ENCODE data around the gene MDGA2. TPM values are rescaled to one million over a fixed set of nuclear protein-coding genes. Genes with fewer than 3 reads are reported as not detected.

The MDGA2 gene
- total RNA-seq, 1 donor from 2014 or later: not detected

GRCh38 chr14:47520382-47520781 lies 155.0 kb downstream of the MDGA2 start:
- ATAC-seq (ENCODE audit: poor library complexity) (no peak), DNase-seq (no peak)
- intact Hi-C loops (cut with DNase I): no loop called here

GRCh38 chr14:47511829-47512228 lies 163.6 kb downstream of the MDGA2 start:
- intact Hi-C loops (cut with DNase I): no loop called here
- DNase-seq (no peak), ATAC-seq (ENCODE audit: poor library complexity) (no peak)

- DNase-seq: no peak
- no peak for ATAC-seq (ENCODE audit: poor library complexity)
- intact Hi-C loops (cut with DNase I): no loop called here
Observed at GRCh38 chr14:47509957-47510356, 165.4 kb downstream of the MDGA2 start.

- DNase-seq (no peak), ATAC-seq (ENCODE audit: poor library complexity) (no peak)
- intact Hi-C loops (cut with DNase I): no loop called here
Observed at GRCh38 chr14:47507861-47508260, 167.5 kb downstream of the MDGA2 start.

GRCh38 chr14:47500369-47500768 lies 175.0 kb downstream of the MDGA2 start:
- DNase-seq (no peak), ATAC-seq (ENCODE audit: poor library complexity) (no peak)
- intact Hi-C loops (cut with DNase I): no loop called here

GRCh38 chr14:47490766-47491165 lies 184.6 kb downstream of the MDGA2 start:
- DNase-seq (no peak), ATAC-seq (ENCODE audit: poor library complexity) (no peak)
- intact Hi-C loops (cut with DNase I): no loop called here

GRCh38 chr14:47490353-47490752 lies 185.1 kb downstream of the MDGA2 start:
- DNase-seq (no peak), ATAC-seq (ENCODE audit: poor library complexity) (no peak)
- intact Hi-C loops (cut with DNase I): no loop called here

- DNase-seq (no peak), ATAC-seq (ENCODE audit: poor library complexity) (no peak)
- intact Hi-C loops (cut with DNase I): no loop called here
Observed at GRCh38 chr14:47485421-47485820, 190.0 kb downstream of the MDGA2 start.

- ATAC-seq (ENCODE audit: poor library complexity) (no peak), DNase-seq (no peak)
- intact Hi-C loops (cut with DNase I): no loop called here
Observed at GRCh38 chr14:47483449-47483848, 192.0 kb downstream of the MDGA2 start.

- DNase-seq (no peak), ATAC-seq (ENCODE audit: poor library complexity) (no peak)
- intact Hi-C loops (cut with DNase I): no loop called here
Observed at GRCh38 chr14:47471075-47471474, 204.3 kb downstream of the MDGA2 start.

GRCh38 chr14:47466916-47467315 lies 208.5 kb downstream of the MDGA2 start:
- ATAC-seq (ENCODE audit: poor library complexity) (no peak), DNase-seq (no peak)
- intact Hi-C loops (cut with DNase I): no loop called here

GRCh38 chr14:47454025-47454424 lies 221.4 kb downstream of the MDGA2 start:
- ATAC-seq (ENCODE audit: poor library complexity) (no peak), DNase-seq (no peak)
- intact Hi-C loops (cut with DNase I): no loop called here

GRCh38 chr14:47447076-47447475 lies 228.3 kb downstream of the MDGA2 start:
- intact Hi-C loops (cut with DNase I): no loop called here
- ATAC-seq (ENCODE audit: poor library complexity): no peak

GRCh38 chr14:47442211-47442610 lies 233.2 kb downstream of the MDGA2 start:
- DNase-seq (no peak), ATAC-seq (ENCODE audit: poor library complexity) (no peak)
- intact Hi-C loops (cut with DNase I): no loop called here

More at GRCh38 chr14:47447076-47447475, 228.3 kb downstream of the MDGA2 start:
- no peak for DNase-seq

- DNase-seq: no peak
- no peak for ATAC-seq (ENCODE audit: poor library complexity)
- intact Hi-C loops (cut with DNase I): no loop called here
Observed at GRCh38 chr14:47439953-47440352, 235.5 kb downstream of the MDGA2 start.

- DNase-seq (no peak), ATAC-seq (ENCODE audit: poor library complexity) (no peak)
- intact Hi-C loops (cut with DNase I): no loop called here
Observed at GRCh38 chr14:47438650-47439140, 236.7 kb downstream of the MDGA2 start.

GRCh38 chr14:47435331-47435965 lies 240.0 kb downstream of the MDGA2 start:
- no peak for DNase-seq
- ATAC-seq (ENCODE audit: poor library complexity): no peak

GRCh38 chr14:47427629-47428028 lies 247.8 kb downstream of the MDGA2 start:
- ATAC-seq (ENCODE audit: poor library complexity) (no peak), DNase-seq (no peak)
- intact Hi-C loops (cut with DNase I): no loop called here

More at GRCh38 chr14:47435331-47435965, 240.0 kb downstream of the MDGA2 start:
- intact Hi-C loops (cut with DNase I): no loop called here

- intact Hi-C loops (cut with DNase I): no loop called here
Observed at GRCh38 chr14:47425302-47425701, 250.1 kb downstream of the MDGA2 start.

GRCh38 chr14:47422191-47422590 lies 253.2 kb downstream of the MDGA2 start:
- no peak for ATAC-seq (ENCODE audit: poor library complexity)
- intact Hi-C loops (cut with DNase I): no loop called here
- DNase-seq: no peak

More at GRCh38 chr14:47425302-47425701, 250.1 kb downstream of the MDGA2 start:
- ATAC-seq (ENCODE audit: poor library complexity) (no peak), DNase-seq (no peak)

- ATAC-seq (ENCODE audit: poor library complexity): no peak
- intact Hi-C loops (cut with DNase I): no loop called here
- DNase-seq: no peak
Observed at GRCh38 chr14:47411523-47411922, 263.9 kb downstream of the MDGA2 start.
